Hepatocyte (in vitro differentiated cells): ENCODE data around the gene HES7. TPM values are rescaled to one million over a fixed set of nuclear protein-coding genes. Genes with fewer than 3 reads are reported as not detected.

Experiments
- DNase-seq: peaks from one replicate; pipeline ENCODE4 v3.0.0-alpha.2; 2016; ENCODE audit warnings: low spot score
- H2AFZ ChIP-seq: fragments of 200-600 bp; sonication (generic); 2 replicates; pipeline ENCODE4 v1.6.0; 2016; ENCODE audit warnings: antibody characterized with exemption, mild to moderate bottlenecking
- H3K27ac ChIP-seq: fragments of 200-600 bp; sonication (generic); 2 replicates; pipeline ENCODE4 v1.5.1; 2016; ENCODE audit warnings: mild to moderate bottlenecking
- H3K27me3 ChIP-seq: fragments of 200-600 bp; sonication (generic); 2 replicates; pipeline ENCODE4 v1.6.1; 2016
- H3K36me3 ChIP-seq: fragments of 200-600 bp; sonication (generic); replicated peaks from 2 replicates; pipeline ENCODE4 v1.5.1; 2016; ENCODE audit warnings: low read depth; ENCODE audit not compliant: insufficient read depth
- H3K4me1 ChIP-seq: fragments of 200-600 bp; sonication (generic); 2 replicates; pipeline ENCODE4 v1.5.1; 2016; ENCODE audit warnings: mild to moderate bottlenecking, moderate library complexity; ENCODE audit not compliant: insufficient read depth
- H3K4me2 ChIP-seq: fragments of 200-600 bp; sonication (generic); 2 replicates; pipeline ENCODE4 v1.6.0; 2016
- H3K4me3 ChIP-seq: fragments of 200-600 bp; sonication (generic); 2 replicates; pipeline ENCODE4 v1.5.1; 2016; ENCODE audit warnings: mild to moderate bottlenecking
- H3K79me2 ChIP-seq: fragments of 200-600 bp; sonication (generic); 2 replicates; pipeline ENCODE4 v1.6.0; 2017; ENCODE audit warnings: mild to moderate bottlenecking
- H3K9me2 ChIP-seq: fragments of 200-600 bp; sonication (generic); replicated peaks from 2 replicates; pipeline ENCODE4 v1.6.0; 2017; ENCODE audit warnings: mild to moderate bottlenecking; ENCODE audit not compliant: insufficient read depth
- H3K9me3 ChIP-seq: fragments of 200-600 bp; sonication (generic); 2 replicates; pipeline ENCODE4 v1.5.1; 2016; ENCODE audit warnings: low read depth, mild to moderate bottlenecking
- H4K20me1 ChIP-seq: fragments of 200-600 bp; sonication (generic); 2 replicates; pipeline ENCODE4 v1.6.0; 2016; ENCODE audit warnings: mild to moderate bottlenecking; ENCODE audit not compliant: insufficient read depth, poor library complexity, severe bottlenecking
- EZH2 ChIP-seq: fragments of 200-600 bp; sonication (generic); IDR thresholded peaks from 2 replicates; pipeline ENCODE4 v1.6.1; 2016; ENCODE audit warnings: antibody characterized with exemption, mild to moderate bottlenecking, borderline replicate concordance
- EZH2phosphoT487 ChIP-seq: fragments of 200-600 bp; sonication (generic); IDR thresholded peaks from one replicate; pipeline ENCODE4 v1.6.1; 2018; ENCODE audit warnings: antibody characterized with exemption, mild to moderate bottlenecking, low read depth, moderate library complexity; ENCODE audit not compliant: unreplicated experiment, severe bottlenecking
- WGBS: methylation state at CpG from one replicate; pipeline ENCODE4 v1.1.6; 2016; ENCODE audit warnings: low lambda C conversion rate; ENCODE audit errors: missing lambda C conversion rate; 5-methylcytosine and 5-hydroxymethylcytosine counted together
- microRNA-seq: library from miRNA; unstranded; fragments of <30 nt; microRNA quantifications from one replicate; pipeline ENCODE4, GENCODE V29; 2017
- polyA plus RNA-seq: library from polyadenylated mRNA; unstranded; fragments of >200 nt; fragmentation: Nextera tagmentation; extraction: Ambion mirVana; gene quantifications from 2 replicates; pipeline ENCODE4 v1.2.1, GENCODE V29; 2016
- small RNA-seq: library from RNA; depleted of rRNA; stranded (forward); fragments of <200 nt; gene quantifications from one replicate; pipeline ENCODE3, GENCODE V24; 2014
- total RNA-seq: library from RNA; depleted of rRNA; stranded (reverse); fragments of >200 nt; gene quantifications from 2 replicates; pipeline ENCODE4 v1.2.3, GENCODE V29; 2014
- TF ChIP-seq, protein P1 (sequence below): fragments of 200-600 bp; sonication (generic); IDR thresholded peaks from 2 replicates; pipeline ENCODE4 v1.5.1; 2016; ENCODE audit warnings: antibody characterized with exemption, mild to moderate bottlenecking; ENCODE audit not compliant: poor library complexity

Gene HES7
- total and polyA plus RNA-seq, 2 experiments from 2014 or later: not detected

DNA sequence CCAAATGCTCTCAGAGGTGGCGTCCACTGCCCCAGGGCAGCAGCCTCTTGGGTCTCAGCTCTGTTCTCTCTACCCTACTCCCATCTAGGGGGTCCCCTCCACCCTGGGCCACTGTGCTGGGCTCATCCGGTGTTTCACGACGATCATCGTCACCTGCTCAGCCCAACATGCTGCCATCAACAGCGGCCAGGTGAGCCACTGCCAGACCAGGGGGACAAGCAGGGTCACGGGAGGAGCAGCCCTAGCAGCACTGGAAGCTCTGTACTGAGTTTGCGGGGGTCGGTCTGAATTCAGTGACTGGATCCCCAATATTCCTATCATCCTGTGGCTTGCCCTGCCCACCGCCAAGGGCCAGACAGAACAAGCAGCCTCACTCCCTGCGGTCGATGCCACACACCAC is 52.4 kb downstream of the HES7 start:
- DNase-seq: no peak
- TF ChIP-seq, protein P1, sequence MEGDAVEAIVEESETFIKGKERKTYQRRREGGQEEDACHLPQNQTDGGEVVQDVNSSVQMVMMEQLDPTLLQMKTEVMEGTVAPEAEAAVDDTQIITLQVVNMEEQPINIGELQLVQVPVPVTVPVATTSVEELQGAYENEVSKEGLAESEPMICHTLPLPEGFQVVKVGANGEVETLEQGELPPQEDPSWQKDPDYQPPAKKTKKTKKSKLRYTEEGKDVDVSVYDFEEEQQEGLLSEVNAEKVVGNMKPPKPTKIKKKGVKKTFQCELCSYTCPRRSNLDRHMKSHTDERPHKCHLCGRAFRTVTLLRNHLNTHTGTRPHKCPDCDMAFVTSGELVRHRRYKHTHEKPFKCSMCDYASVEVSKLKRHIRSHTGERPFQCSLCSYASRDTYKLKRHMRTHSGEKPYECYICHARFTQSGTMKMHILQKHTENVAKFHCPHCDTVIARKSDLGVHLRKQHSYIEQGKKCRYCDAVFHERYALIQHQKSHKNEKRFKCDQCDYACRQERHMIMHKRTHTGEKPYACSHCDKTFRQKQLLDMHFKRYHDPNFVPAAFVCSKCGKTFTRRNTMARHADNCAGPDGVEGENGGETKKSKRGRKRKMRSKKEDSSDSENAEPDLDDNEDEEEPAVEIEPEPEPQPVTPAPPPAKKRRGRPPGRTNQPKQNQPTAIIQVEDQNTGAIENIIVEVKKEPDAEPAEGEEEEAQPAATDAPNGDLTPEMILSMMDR: no peak
- TF ChIP-seq EZH2 (no peak), EZH2phosphoT487 (no peak)
- WGBS: 90% methylated on average over 12 of the region's 12 CpGs
- Histone ChIP-seq H3K4me1 (peaks cover 21% of the 10 kb centered on the region), H2AFZ (no peak overlapping the region), H4K20me1 (no peaks in the 10 kb centered on the region), H3K9me3 (no peaks in the 10 kb centered on the region), H3K27me3 (peaks cover 51% of the 10 kb centered on the region), H3K79me2 (no peaks in the 10 kb centered on the region), H3K9me2 (no peaks in the 10 kb centered on the region), H3K4me2 (no peak overlapping the region), H3K4me3 (no peak overlapping the region), H3K27ac (no peak overlapping the region), H3K36me3 (no peaks in the 10 kb centered on the region)

Small RNAs within 50 kb of the gene (microRNA-seq; reads per million reads assigned to microRNA genes)
- gene MIR4314 (not detected), gene MIR6883 (not detected)

Small RNAs within 50 kb of the gene (small RNA-seq; reads per million reads assigned to genes)
- not detected for gene MIR4314

Other genes with a start within 250 kb of the HES7 start
- gene CHD3, start 235.3 kb downstream of the HES7 start, total RNA-seq: 65.6 and 75.3 TPM in 2 replicates
- 41.2 and 49.4 TPM in 2 replicates for gene CHD3, start 235.3 kb downstream of the HES7 start, polyA plus RNA-seq
- gene RNF227, start 207.8 kb downstream of the HES7 start, total RNA-seq: 2.9 and 3.5 TPM in 2 replicates
- gene RNF227, start 207.8 kb downstream of the HES7 start, polyA plus RNA-seq: 2.5 and 4.8 TPM in 2 replicates
- 1.4 and 1.8 TPM in 2 replicates for gene KCNAB3, start 194.2 kb downstream of the HES7 start, total RNA-seq
- gene KCNAB3, start 194.2 kb downstream of the HES7 start, polyA plus RNA-seq: 1.8 and 3.8 TPM in 2 replicates
- gene TRAPPC1, start 192.2 kb downstream of the HES7 start, total RNA-seq: 20.7 and 29.5 TPM in 2 replicates
- gene TRAPPC1, start 192.2 kb downstream of the HES7 start, polyA plus RNA-seq: 272 and 299 TPM in 2 replicates
- gene CNTROB, start 191.9 kb downstream of the HES7 start, total RNA-seq: 19.4 and 21.1 TPM in 2 replicates
- 30.6 and 37.5 TPM in 2 replicates for gene CNTROB, start 191.9 kb downstream of the HES7 start, polyA plus RNA-seq
- gene GUCY2D, start 121.5 kb downstream of the HES7 start, total RNA-seq: not detected in 2 replicates
- 1.6 and 1.9 TPM in 2 replicates for gene GUCY2D, start 121.5 kb downstream of the HES7 start, polyA plus RNA-seq
- 5.7 and 6.7 TPM in 2 replicates for gene ALOX15B, start 85.0 kb downstream of the HES7 start, total RNA-seq
- gene ALOX15B, start 85.0 kb downstream of the HES7 start, polyA plus RNA-seq: 26.0 and 26.1 TPM in 2 replicates
- 0.52 and 2.0 TPM in 2 replicates for gene ALOX12B, start 36.4 kb downstream of the HES7 start, total RNA-seq
- gene ALOX12B, start 36.4 kb downstream of the HES7 start, polyA plus RNA-seq: 0.22 and 1.8 TPM in 2 replicates
- 0.48 and 0.77 TPM in 2 replicates for gene ALOXE3, start 5.6 kb downstream of the HES7 start, total RNA-seq
- gene ALOXE3, start 5.6 kb downstream of the HES7 start, polyA plus RNA-seq: 1.5 and 2.6 TPM in 2 replicates
- 35.3 and 36.5 TPM in 2 replicates for gene PER1, start 28.3 kb upstream of the HES7 start, total RNA-seq
- gene PER1, start 28.3 kb upstream of the HES7 start, polyA plus RNA-seq: 107 and 143 TPM in 2 replicates
- gene VAMP2, start 38.8 kb upstream of the HES7 start, total RNA-seq: 8.2 and 8.5 TPM in 2 replicates
- 44.6 and 85.7 TPM in 2 replicates for gene VAMP2, start 38.8 kb upstream of the HES7 start, polyA plus RNA-seq
- gene TMEM107, start 52.3 kb upstream of the HES7 start, total RNA-seq: 21.1 and 25.3 TPM in 2 replicates
- 12.8 and 13.6 TPM in 2 replicates for gene TMEM107, start 52.3 kb upstream of the HES7 start, polyA plus RNA-seq
- 9.4 and 10.7 TPM in 2 replicates for gene BORCS6, start 66.1 kb upstream of the HES7 start, total RNA-seq
- 7.7 and 10.2 TPM in 2 replicates for gene BORCS6, start 66.1 kb upstream of the HES7 start, polyA plus RNA-seq
- gene AURKB, start 86.5 kb upstream of the HES7 start, total RNA-seq: 9.3 and 9.9 TPM in 2 replicates
- gene AURKB, start 86.5 kb upstream of the HES7 start, polyA plus RNA-seq: 25.3 and 27.5 TPM in 2 replicates
- 6.3 and 11.4 TPM in 2 replicates for gene CTC1, start 124.0 kb upstream of the HES7 start, total RNA-seq
- gene CTC1, start 124.0 kb upstream of the HES7 start, polyA plus RNA-seq: 17.2 and 19.4 TPM in 2 replicates
- gene PFAS, start 125.2 kb upstream of the HES7 start, total RNA-seq: 10.5 and 18.8 TPM in 2 replicates
- 13.6 and 16.1 TPM in 2 replicates for gene PFAS, start 125.2 kb upstream of the HES7 start, polyA plus RNA-seq
- gene RANGRF, start 164.6 kb upstream of the HES7 start, total RNA-seq: 7.9 and 17.6 TPM in 2 replicates
- 41.9 and 42.5 TPM in 2 replicates for gene RANGRF, start 164.6 kb upstream of the HES7 start, polyA plus RNA-seq
- 0.52 and 1.6 TPM in 2 replicates for gene SLC25A35, start 171.3 kb upstream of the HES7 start, total RNA-seq
- 1.9 and 3.0 TPM in 2 replicates for gene SLC25A35, start 171.3 kb upstream of the HES7 start, polyA plus RNA-seq
- 0.03 and 0.12 TPM in 2 replicates for gene ARHGEF15, start 186.1 kb upstream of the HES7 start, total RNA-seq
- gene ARHGEF15, start 186.1 kb upstream of the HES7 start, polyA plus RNA-seq: 0.32 TPM in 1 of 2 replicates, not detected in the other
- gene ODF4, start 215.7 kb upstream of the HES7 start, total RNA-seq: not detected in 2 replicates
- not detected in 2 replicates for gene ODF4, start 215.7 kb upstream of the HES7 start, polyA plus RNA-seq